NCI-H1930 (cell line): ENCODE results near the gene CYP2B6.
"Not testable (repeated sequence)": the region's sequence is repeated elsewhere in the genome, so short reads cannot be mapped to it uniquely, and the experiment has no call there.

Source experiments
- DNase-seq, 2 experiments: peaks; one replicate each; lab custom pipeline; 2025; lab: John Stamatoyannopoulos, UW

CYP2B6 gene

DNA sequence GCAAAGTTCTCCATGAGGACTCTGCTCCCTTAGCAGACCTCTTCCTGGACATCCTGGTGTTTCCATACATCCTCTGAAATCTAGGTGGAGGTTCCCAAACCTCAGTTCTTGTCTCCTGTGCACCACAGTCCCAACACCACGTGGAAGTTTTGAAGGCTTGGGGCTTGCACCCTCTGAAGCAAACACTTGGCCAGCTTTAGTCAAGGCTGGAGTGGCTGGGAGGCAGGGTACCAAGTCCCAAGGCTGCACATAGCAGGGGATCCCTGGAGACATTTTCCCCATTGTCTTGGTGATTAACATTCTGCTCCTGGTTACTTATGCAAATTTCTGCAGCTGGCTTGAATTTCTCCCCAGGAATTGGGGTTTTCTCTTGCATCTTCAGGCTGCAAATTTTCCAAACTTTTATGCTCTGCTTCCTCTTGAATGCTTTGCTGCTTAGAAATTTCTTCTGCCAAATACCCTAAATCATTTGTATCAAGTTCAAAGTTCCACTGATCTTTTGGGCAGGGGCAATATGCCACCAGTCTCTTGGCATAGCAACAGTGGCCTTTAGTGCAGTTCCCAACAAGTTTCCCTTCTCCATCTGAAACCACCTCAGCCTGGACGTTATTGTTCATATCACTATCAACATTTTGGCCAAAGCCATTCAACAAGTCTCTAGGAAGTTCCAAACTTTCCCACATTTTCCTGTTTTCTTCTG lies 10.2 kb upstream of the CYP2B6 start:
- DNase-seq = not testable (repeated sequence)

DNA sequence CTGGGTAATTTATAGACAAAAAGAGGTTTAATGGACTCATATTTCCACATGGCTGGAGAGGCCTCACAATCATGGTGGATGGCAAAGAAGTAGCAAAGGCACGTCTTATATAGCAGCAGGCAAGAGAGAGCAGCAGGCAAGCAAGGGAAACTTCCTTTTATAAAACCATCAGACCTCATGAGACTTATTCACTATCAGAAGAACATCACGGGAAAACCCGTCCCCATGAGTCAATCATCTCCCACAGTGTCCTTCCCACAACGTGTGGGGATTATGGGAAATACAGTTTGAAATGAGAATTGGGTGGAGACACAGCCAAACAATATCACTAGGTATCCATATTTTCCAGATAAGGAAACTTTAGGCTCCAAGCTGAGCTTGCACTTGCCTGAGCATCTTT lies 9.5 kb upstream of the CYP2B6 start:
- DNase-seq = no peak

DNA sequence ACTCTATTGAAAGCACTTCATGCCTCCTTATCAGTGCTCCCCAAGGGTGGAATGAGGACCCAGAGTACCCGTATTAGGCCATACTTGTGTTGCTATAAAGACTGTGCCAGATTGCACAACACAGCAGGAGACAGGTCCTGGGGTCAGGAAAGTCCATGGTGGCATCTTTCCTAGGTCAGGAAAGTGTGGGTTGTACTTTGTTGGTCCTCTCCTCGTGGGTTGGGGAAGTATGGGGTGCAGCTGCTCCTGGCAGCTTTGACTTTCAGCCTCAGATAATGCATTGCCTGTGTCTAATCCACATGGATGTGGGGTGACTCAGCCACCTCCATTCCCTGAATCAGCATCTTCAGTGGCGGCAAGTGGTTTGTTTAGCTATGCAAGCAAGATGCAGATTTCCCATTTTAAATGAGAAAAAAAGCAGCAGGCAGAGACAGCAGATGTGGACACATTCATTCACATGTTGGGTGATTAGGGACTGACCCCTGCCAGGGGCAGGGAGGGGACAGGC lies 8.4 kb upstream of the CYP2B6 start:
- DNase-seq = no peak

DNA sequence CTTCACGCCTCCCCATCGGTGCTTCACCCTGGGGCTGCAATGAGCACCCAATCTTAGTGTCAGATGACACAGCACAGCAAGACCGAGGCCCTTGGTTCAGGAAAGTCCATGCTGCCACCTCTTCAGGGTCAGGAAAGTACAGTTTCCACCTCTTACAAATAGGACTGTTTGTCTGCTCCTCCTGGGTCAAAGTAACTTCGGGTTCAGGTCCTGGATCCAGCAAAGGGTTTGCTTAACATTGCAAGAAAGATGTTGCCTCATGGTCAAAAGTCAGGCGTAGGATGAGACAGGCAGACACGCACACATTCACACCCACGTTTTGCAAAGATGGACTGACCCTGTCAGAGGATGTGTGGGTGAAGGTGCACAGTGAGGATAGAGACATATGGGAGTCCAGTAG lies 1.6 kb upstream of the CYP2B6 start:
- no peak for DNase-seq

DNA sequence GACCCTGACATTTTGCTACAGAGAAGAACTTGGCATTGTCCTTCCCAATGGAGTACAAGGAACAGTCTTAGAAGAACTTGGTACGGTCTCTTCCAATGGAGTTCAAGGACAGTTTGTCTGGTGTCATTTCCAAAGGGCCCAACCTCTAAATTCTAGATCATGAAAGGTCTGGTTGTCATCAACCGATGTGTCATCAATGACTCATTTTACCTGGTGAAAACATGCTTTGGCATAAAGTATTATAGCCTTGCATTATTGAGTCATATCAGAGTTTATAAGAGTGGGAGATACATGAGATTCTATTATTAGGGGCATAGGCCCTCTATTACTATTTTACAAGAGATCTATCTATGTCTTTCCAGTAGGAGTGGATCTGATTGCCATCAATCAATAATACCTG lies 4.3 kb downstream of the CYP2B6 start:
- DNase-seq = no peak

DNA sequence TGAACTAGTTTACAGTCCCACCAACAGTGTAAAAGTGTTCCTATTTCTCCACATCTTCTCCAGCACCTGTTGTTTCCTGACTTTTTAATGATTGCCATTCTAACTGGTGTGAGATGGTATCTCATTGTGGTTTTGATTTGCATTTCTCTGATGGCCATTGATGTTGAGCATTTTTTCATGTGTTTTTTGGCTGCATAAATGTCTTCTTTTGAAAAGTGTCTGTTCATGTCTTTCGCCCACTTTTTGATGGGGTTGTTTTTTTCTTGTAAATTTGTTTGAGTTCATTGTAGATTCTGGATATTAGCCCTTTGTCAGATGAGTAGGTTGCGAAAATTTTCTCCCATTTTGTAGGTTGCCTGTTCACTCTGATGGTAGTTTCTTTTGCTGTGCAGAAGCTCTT lies 7.9 kb downstream of the CYP2B6 start:
- not testable (repeated sequence) for DNase-seq

DNA sequence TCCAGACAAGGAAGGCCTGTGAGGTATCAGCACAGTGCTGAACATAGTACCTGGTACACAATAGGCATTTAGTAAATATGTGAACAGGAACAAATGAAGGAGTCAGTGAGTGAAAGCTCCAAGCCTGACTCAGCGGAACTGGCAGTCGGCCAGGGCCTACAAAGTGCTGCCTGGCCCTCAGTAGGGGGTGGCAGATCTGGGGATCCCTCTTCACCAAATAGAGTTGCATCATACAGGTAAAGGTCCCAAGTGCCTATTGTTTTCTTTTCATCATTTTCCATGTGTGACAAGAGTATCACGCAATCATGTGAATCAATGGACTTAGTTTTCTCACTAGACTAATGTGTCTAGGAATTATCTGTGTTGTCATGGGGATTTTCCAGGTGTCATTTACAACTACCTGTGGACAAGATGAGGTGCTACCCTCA lies 9.2 kb downstream of the CYP2B6 start:
- DNase-seq = peak in 1 of 2 experiments; percentile 16

DNA sequence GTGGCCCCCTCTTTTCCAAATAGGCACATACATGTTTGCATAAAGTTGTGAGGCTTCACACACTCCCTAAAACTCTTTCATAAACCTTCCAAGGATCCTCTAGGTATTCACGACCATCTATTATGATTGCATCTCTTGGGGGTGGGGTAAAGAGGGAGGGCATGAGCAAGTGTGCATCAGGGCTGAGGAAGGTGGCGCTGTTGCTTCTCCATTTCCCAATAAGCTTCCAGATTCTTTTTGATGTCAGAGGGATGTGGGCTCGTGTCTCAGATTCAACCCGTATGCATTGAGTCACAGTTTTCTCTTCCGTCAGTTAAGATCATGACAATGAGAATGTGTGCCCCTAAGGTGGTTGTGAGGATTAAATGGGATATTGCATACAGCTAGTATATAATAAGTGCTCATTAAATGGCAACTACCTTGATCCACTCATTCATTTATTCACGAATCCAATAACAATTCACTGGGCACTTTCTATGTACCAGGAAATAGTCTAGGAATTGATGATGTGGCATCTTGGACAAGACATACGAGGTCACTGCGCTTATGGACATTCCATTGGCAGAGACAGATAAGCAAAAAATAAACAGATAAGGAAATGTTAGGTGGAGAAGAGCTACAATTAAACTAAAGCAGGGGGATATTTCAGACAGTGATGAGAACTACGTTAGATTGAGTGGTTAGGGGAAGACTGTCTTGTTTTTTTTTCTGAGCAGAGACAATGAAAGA lies 10.3 kb downstream of the CYP2B6 start:
- DNase-seq = peak; percentile 1 to 32

DNA sequence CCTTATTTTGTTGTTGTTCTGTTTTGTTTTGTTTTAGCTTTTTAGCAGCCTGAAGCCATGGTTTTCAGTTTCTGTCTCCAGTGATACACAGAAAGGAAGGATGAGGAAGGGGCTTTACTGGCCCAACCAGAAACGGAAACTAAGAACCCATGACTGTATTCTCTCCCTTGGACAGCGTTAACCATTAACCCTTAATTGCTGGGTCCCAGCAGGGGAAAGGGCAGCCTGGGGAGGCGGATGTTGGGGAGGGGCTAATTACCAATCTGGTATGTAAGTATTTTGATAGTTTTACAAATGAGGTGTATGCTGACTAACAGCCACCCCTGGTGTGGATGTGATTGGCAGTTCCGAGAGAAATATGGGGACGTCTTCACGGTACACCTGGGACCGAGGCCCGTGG lies 12.6 kb downstream of the CYP2B6 start:
- not testable (repeated sequence) for DNase-seq

DNA sequence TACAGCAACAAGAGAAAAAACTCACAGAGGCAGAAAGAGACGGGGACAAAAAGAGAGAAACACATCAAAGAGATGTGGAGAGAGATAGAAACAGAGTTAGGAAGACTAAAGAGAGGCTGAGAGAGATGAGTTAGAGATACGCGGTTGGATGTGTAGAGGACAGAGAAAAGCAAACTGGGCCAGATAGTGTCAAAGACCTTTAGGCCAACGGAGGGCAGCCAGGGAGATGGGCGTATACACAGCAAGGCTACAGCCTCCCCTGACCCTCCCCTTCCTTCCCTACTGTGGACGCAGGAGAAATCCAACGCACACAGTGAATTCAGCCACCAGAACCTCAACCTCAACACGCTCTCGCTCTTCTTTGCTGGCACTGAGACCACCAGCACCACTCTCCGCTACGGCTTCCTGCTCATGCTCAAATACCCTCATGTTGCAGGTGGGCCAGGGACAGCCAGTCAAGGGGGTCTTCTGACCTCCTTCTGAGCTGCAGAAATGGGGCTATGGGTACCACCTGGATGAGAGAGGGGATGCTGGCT lies 18.7 kb downstream of the CYP2B6 start:
- no peak for DNase-seq

DNA sequence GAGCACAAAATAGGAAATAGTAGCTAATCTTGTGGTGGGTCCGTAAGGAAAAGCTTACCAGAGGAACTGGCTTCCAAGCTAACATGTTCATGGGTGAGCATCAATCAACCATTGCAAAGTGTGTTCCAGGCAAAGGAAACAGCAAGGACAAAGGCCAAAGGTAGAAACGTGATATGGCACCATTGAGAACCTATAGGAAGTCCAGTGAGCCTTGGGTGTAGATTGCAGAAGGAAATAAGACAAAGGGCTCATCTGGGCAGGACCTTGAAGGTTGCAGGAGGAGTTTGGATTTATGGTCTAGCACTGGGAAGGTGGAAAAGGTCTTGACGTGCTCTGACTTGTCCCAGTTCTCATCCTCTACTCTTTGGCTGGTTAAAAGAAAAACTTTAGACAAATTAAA lies 22.3 kb downstream of the CYP2B6 start:
- DNase-seq = no peak

DNA sequence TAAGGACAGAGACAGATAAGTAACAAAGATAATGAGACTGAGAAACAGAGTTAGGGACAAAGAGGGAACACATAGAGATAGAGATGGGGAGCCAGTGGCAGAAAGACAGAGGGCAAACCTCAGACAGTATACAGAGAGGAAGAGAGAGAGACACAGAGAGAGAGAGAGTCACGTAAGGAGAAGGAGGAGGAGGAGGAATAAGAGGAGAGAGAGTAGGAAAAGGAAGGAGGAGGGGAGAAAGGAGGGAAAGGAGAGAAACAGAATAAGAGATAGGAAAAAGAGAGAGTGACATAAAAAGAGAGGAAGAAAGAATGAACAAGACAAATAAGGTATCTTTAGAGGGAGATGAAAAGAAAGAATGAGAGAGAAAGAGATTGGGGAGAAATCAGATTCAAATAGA lies 23.6 kb downstream of the CYP2B6 start:
- DNase-seq = no peak

DNA sequence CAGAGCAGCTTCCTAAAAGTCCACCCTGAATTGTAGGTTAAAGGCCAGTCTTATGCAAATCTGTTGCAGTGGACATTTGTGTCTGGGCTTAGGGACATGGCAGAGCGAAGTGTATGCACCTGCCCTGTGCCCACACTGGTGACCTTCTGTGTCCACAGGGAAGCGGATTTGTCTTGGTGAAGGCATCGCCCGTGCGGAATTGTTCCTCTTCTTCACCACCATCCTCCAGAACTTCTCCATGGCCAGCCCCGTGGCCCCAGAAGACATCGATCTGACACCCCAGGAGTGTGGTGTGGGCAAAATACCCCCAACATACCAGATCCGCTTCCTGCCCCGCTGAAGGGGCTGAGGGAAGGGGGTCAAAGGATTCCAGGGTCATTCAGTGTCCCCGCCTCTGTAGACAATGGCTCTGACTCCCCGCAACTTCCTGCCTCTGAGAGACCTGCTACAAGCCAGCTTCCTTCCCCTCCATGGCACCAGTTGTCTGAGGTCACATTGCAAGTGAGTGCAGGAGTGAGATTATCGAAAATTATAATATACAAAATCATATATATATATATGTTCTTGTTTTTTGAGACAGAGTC lies 25.5 kb downstream of the CYP2B6 start:
- DNase-seq = no peak

DNA sequence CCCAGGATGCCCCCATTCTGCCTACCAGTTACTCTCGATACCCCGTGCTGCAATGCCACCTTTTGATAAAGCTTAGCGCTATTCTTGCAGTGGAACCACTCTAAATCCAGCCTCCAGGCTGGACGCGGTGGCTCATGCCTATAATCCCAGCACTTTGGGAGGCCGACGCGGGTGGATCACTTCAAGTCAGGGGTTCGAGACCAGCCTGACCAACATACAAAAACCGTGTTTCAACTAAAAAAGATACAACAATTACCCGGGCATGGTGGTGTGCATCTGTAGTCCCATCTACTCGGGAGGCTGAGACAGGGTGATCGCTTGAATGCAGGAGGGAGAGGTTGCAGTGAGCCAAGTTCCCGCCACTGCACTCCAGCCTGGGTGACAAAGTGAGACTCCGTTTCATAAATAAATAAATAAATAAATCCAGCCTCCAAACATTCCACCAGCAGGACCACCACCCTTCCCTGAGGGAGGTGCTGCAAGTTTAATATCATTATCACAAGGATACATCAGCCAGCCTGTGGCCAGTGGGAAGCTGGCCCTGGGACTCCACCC lies 27.7 kb downstream of the CYP2B6 start:
- DNase-seq = no peak

DNA sequence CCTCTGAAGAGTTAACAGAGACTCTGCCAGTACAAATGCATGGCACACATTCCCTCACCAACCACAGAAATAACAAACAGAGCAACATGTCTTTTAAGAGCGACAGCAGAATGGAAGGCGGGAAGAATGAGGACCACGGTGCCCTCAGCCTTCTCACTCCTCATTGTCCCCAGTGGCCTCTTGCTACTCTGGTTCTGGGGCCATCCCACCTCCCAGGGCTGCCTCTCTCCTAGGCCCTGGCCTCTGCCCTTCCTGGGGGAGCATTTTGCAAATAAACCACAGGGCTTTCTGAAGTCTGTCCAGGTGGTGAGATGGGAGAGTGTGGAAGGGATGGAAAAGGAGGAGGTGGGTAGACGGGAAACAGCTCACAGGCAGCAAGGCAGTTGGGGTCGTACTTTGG lies 28.3 kb downstream of the CYP2B6 start:
- no peak for DNase-seq

DNA sequence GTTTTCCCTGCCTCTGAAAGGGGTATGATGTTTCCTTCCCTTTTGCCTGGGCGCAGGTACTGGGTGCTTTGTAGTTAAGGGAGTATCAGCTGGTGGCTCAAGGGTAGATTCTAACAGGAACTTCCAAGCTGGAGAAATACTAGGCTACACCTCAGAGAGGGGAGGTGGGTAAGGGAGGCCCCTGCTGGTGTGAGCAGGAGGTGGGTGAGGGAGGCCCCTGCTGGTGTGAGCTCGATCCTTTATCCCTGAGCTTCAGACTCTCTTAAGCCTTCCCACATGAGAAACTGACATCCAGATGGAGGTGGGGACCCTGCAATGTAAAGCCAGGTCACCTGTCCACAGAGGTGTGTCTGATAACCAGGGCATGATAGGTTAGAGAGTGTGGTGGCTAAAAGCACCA lies 32.1 kb downstream of the CYP2B6 start:
- DNase-seq = no peak

DNA sequence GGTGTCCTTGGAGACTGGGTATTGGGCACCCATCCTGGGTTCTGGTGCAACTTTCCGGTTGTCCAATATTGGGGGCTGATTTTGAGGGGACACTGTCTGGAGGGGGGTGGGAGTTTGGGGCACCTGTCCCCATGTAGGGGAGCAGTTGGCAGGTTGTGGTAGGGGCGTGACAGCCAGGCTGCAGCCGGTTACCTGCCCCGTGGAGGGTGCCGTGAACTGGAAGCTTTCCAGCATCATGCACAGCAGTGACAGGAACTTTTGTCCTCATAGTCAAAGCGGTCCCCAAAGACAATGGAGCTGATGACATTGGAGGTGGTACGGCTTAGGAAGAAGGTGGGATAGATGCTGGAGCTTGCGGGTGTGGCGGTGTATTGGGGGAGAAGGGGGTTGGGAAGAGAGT lies 34.3 kb downstream of the CYP2B6 start:
- no peak for DNase-seq

DNA sequence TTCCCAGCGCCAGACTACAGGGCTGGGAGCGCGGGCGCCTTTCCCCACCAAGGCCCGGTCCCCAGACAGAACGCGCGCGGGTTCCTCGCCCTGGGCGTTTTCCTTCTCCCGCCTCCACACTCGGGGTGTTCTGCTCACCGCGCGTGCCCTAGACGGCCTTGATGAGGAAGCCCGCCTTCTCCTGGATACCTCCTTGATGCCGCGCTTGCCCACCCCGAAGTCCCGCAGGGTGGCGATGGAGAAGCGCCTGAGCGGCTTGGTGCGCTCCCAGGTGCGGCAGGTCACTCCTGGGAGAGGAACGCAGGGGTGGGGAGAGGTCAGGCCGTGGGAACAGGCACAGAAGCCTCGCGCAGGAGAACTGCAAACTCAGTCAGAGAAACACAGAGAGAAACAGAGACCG lies 34.8 kb downstream of the CYP2B6 start:
- peak in 1 of 2 experiments; percentile 8 for DNase-seq

DNA sequence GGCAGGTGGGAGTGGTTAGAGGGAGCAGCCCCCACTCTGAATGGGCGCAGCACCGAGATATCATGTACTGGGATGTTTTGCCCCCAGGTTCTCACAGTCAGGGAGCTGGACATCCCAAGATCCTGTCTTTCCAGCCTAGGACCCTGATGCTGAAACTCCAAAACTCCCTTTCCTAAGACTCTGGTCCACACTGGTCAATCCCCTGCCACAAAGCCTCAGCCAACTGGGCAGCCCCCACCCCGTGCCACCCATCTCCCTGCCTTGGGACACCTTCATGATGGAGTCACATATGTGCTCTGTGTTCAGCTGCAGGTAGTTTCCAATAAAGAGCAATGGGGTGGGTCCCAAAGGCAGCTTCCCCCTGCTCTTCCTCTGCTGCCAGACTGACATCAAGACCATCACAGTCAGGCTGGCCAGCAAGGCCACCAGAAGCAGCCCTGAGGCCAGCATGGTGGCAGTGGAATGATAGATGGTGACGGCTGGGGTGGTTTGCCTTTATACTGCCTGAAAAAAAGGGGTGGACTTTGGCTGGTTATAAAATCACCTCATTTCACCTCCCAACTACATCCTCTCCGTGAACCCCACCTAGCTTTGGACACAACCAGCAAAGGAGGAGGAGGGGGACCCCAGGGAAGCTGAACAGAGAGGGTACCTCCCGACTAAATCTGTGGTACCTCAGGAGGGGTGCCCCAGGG lies 36.3 kb downstream of the CYP2B6 start:
- no peak for DNase-seq

DNA sequence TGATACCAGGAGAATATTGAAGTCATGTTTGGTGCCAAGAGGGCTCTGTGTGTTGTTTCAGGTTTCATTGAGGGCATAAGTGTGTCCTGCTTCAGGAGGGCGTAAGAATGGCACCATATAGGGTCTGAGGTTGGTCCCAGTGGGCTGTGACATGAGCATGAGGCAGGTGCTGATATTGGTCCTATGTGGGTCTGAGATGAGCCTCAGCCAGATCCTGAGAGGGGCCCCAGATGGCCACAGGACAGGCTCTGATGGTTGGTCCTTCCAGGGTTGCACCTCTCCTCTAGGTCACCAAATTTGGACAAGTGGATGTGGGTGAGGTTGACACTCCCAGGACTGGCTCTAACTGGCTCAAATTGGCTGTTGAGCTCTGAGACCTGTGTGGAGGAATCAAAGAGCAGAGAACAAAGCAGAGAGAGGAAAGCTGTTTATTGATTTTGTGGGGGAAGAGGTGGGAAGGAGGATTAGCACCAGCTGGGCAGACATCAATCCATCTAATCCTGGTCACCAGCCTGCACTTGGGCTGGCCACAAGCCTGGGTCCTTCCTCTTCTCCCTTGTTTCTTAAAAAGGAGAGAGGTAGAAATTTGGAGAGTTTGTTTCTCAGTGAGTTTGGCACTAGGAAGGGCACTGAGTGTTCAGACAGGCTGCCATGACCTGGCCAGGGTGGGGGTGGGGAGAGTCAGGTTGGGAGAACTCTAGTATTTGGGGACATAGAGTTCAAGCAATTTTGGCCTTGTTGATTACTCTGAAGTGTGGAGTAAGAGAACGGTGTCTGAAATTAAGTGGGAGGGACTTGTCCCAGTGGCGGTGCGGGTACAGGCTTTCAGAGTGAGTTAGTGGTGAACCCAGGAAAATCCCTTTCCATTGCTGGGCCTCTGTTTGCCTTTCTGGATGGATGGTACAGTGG lies 38.7 kb downstream of the CYP2B6 start:
- no peak for DNase-seq

DNA sequence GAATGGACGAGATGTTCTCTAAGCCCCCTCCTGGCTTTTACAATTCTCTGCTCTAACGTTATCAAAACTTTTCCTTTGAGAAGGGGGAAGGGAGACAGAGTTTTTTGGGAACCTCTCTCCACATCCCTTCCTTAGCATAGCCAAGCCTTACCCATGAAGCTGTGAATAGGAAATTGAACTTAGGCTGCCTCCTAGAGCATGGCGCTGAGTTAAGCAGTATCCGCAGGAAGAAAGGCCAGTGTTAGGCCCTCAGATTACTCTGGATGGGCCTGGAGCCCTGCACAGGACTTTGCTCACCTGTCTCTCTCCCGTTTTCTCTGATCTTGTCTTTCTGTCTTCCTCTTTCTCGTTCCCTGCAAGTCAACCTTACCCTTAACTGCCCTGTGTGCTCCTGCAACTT lies 39.6 kb downstream of the CYP2B6 start:
- DNase-seq = no peak
